Stimulated activated CD8-positive, alpha-beta memory T cell treated with anti-CD3 and anti-CD28 coated beads, Interleukin-4, amount 100 ng/mL, for 1 hour (primary cell): ENCODE results near the gene RFT1.
"Not testable (repeated sequence)": the region's sequence is repeated elsewhere in the genome, so short reads cannot be mapped to it uniquely, and the experiment has no call there.

Source experiments
- DNase-seq, 2 donors: peaks; one replicate each; pipeline ENCODE4 v3.0.0-alpha.2; 2020; ENCODE audit warnings: low read depth in 2 of 2, low spot score in 1 of 2

Gene RFT1

DNA sequence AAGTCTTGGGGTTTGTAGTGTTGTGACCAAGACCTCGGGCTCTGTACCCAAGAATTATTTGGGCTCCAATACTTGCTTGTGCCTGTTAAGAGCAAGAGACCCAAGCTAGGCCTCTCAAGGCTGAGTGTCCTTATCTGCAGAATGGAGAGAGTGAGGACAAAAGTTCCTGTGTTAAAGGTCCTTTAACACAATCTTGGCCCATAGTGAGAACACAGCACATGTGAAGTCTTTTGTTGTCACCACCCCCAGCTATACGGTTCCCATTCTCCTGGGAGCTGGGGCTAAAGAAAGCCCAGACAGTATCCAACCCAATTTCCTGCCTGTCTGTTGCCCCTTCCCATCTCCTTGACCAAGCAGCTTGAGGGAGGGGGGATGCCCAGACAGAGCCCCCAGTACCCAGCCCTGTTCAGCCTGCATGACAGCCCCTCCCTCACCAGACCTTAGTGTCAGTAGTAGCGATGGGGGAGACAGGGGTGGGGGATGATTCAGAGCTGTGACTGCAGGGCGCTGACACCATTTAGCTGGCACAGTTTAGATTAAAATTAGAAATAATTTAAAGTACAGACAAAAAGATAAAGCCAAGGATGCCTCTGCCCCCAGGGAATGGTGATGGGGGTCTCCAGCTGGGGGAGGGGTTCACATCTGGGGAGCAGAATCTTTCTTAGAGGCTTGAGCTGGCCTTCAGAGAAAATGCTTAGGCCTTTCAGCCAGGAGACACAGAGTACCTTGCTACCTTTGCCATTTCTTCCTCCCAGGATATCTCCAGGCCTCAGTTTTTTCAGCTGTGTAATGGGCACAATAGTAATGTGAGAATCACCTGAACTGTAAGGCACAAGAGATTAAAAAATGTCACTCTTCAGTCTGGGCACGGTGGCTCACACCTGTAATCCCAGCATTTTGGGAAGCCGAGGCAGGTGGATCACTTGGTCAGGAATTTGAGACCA is 33.5 kb upstream of the RFT1 start:
- DNase-seq = no peak

DNA sequence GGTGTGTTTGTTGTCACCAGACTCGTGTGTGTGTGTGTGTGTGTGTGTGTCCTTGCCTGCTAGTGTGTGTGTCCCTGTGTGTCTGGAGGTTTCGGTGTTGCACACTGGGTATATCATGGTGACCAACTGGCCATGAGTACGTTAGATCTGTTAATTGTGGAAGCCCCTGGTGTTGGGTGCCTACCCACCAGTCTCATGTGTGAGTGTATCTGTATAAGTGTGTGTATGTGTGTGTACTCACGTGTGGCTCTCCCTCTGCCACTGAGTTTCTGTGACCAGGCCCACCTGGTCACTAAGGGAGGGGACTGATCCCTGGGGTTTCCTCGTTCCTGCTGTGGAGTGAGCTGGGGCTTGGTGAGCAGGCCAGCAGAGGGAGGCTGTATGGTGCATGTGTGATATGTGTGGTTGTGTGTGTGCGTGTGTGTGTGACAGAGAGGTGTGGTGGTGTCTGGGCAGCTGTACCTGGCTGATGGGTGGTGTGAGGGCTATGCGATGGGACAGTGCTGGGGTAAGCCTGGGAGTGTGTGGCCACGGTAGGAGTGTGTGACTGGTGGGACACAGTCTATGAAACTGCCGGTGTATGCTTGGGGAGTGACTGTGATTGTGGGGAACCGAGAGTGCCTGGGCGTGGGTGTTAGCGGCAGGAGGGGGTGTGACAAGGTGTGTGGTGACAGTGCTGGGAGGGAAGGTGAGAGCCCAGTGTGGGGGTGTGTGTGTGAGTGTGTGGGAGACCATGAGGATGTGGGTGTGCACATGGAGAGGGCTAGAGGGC is 32.6 kb upstream of the RFT1 start:
- DNase-seq = peak; percentile 34 to 42

DNA sequence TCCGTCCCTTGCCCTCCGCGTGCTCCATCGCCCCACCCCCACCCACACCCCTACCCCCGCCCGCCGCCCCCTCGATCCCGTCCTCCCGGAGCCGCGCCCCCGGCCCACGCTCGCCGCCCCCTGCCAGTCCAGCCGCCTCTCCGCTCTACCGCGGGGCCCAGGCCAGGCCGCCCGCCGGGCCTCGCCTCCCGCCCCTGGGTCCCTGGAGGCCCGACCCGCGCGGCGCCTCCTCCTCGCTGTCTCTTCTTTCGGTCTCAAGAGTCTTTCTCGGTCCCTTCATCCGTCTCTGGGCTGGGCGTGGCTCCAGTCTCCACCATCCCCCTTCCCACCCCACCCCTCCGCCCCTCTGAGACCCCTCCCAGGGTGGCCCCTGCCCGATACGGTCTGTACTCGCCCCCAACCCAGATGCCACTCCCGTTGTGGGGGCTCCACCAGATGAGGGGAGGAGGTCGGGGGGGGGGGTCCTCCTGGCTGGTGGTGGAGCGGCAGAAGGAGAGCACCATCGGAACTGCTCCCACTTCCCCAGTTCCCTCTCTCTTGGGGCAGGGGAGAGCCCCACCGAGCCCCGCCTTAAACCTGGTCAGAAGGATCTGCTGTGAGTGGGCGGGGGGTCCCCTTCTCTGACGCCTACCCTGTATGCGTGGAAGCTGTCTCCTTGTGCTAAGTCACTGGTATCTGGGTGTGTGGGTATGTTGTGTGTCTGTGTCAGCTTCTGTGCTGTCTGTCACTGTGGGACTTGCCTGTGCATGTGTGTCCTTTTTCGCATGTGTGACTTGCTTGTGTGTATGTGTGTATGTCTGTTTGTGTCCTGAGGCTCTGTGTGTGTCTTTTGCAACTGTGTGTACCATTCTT is 31.8 kb upstream of the RFT1 start:
- DNase-seq = no peak

DNA sequence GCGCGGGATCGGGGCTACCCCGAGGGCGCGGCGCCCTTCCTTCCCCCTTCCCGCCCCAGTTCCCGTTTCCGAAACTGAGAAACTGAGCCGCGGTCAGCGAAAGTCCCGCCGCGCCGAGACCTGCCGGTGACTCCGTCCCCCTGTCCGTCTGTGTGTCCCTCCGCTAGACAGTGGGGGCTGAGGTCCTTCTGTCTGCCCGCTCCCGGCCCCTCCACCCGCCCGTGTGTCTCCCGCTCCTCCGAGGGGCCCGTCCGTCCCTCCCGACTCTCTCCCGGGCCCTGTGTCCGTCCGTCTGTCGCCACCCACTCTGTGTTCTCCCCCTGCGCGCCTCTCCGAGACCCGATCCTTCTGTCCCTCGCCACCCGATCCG is 31.2 kb upstream of the RFT1 start:
- DNase-seq = no peak

DNA sequence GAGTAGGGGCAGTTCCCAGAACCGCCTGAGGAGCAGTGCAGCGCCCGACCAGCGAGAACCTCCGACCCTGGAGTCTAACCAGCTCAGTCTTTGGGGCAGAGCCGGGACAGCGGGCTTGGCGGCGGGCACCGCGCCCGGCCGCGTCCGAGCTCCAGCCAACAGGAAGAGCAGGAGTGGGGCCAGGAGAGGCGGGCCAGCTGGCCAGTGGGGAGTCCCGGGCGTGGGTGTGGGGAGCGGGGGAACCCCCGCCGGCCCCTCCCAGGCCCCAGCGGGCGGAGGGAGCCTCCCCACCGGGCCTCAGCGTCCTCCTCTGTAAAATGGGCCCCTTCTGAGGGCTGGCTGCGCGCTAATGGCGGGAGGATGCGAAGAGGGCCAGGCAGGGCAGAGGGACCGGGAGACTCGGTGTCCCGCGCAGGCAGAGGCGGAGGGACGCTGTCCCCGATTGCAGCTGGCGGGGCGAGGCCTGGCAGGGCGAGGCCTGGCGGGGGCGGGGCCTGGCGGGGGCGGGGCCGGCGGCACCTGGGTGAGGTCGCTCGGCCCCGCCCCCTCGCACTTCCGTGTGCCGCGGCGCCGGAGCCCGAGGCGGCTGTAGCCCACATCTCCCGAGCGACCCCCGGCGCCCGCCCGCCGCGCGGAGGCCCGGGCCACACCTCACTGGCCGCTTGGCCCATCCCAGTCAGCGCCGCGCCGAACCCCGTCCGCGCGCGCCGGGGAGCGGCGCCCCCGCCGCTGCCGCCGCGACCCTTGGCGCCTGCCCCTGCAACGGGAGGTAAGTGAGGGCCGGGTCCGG is 30.6 kb upstream of the RFT1 start, which contains the start of gene PRKCD:
PRKCD (plus strand) TSS at position 550 of the 790 bp plus-strand sequence. CDS start 17,214 bp downstream, outside the sequence.
- DNase-seq = peak; percentile 46 to 68

DNA sequence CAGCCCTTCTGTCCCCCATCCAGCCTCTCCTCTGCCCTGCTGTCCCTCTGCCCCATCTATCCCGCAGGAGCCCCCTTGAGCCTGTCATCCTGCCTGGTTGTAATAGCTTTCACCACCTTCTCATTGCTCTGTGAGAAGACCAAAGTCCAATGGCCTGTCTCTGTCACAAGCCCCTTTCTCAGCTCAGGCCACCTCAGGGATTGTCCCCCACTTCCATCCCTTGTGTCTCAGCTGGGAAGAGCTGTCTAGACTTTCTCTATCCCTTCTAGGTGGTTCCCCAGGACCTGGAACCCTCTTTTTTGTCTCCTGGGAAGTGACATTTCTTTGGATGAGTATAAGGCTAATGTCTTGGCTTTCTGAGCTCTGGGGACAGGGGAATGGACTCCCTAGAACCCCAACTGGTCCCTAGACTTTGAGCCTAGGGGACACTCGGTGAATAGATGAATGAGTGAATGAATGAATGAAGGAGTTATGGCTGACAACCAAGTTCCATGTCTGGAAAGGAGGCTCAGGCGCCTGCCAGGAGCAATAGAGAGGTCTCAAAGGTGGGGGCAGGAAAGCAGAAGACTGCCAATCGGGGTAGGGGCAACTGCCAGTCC is 29.9 kb upstream of the RFT1 start:
- DNase-seq = no peak

DNA sequence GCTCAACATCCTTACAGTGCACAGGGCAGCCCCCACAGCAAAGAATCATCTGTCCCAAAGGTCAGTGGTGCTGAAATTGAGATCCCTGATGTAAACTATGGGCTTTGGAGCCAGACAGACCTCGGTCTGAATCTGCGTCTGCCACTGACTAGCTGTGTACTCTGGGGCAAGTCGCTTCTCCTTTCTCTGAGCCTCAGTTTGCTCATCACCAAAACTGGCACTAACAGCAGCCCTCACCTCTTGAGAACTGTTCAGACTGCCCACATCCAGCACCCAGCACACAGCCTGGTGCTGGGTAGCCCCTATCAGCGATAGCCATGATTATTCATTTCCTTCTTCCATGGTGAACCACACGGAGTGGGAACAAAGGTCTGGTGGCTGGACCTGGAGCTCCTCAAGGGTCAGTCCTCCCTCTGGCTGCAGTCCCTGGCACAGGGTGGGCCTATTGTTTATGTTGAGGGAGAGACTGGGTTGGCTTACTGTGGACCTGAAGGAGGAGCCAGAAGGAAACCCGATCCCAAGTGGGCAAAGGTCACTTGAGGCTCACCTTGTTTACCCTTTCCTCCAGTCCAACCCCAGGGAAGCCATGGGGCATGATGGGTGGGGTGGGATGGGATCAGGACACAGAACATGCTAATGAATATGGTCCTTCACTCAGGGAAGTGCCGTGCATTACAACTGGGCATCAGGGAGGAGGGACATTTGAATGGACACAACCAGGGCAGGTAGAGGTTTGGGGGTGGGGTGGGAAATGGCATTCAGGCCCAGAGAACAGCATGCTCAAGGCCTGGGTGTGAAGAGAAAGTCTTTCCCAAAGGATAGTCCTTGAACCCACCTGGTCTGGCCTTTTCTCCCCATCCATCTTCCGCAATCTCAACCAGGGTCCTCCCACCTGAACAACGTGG is 29.2 kb upstream of the RFT1 start:
- no peak for DNase-seq

DNA sequence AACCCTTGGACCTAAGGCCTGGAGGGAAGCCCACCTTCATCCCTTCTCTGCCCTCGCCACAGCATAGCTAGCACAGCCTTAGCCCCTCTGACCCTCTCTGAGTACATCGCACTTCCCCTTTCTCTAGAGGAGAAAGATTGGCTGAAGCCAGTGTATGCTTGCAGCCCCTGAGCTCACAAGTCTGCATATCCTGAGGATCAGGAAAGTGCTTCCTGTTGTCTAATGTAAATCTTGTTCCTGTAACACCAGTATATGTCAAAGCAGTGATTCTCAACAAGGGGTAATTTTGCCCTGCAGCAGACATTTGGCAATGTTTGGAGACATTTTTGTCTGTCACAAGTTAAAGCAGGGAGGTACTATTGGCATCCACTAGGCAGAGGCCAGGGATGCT is 28.5 kb upstream of the RFT1 start:
- no peak for DNase-seq

DNA sequence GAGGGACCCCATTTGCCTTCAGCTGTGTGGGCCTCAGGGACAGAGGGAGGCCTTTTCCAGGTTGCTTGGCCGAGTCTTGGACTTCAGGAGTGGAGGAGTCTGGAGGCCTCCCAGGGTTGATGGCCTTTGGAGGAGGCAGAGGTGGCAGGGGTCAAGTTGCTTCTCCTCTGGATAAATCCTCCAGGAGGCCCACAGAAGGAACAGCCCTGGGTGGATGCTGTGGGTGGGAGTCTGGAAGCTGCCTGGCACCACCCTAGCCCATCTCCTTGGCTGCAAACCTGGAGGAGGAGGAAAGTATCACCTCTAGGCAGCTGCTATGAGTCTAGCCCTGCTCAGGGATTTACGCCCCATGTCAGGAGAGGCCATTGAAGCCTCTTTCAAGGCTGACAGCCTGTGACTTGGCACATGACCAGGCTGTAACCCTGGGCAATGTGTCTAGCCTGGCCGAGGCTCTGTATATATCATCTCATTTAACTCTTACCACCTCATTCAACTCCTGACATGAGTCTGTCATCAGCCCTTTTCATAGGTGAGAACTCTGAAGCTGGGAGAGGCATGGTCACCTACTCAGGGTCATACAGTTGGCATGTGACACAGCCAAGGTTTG is 27.8 kb upstream of the RFT1 start:
- no peak for DNase-seq

DNA sequence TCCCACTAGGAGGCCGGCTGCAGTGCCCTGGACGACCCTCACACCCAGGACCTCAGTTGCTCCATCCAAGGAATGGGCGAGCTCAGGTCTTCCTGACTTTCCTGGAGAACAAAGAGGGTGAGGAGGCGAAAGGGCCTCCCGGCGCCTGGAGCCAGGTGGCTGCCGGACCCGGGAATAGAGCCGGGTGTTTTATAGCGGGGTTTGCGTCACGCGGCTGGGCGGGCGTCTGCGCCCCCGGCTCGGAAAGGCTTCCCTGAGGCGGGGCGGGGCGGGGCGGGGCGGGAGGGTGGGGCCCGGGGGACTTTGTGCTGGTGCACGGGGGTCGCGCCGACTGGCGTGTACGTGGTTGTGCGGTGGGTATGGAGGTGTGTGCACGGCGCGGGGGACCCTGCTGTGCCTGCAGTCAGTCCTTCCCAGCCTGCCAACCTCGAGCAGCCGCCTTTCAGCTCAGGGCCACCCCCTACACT is 26.2 kb upstream of the RFT1 start:
- DNase-seq = no peak

DNA sequence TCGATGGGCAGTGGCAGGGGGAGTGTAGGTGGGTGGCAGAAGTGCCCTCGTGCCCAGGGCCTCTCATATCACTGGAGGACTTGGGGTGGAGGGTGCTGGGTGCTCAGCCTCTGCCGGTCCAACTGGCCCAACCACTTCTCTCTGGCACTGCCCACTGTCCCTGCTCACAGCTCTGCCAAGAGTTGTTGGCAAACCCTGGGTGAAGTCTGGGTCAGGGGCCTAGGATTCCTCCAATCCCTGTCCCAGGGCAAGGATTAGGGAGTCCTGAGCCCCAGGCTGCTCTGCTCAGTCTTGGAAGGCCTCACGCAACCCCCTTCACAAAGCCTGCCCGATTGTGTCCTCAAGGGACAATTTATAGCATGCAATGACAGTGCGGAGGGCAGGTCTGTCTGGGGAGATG is 25.5 kb upstream of the RFT1 start:
- DNase-seq = no peak

DNA sequence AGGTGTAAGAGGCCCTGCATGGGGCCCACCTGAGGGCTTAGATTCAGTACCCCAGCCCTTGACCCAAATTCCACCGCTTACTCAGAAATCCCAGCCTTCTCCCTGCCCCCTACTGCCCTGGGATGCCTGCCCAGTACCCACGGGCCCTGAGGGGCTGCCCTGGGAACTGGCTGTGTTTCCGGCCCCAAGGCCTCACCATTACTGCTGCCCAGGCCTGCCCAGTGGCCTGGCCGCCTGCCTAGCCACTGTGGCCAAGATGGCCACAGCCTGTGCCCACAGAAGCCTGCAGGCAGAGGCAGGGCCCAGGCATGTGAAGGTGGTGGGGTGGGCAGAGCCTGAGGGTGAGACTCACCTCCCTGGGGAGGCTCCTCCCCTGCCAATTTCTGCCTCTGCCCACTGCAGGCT is 24.6 kb upstream of the RFT1 start:
- no peak for DNase-seq

DNA sequence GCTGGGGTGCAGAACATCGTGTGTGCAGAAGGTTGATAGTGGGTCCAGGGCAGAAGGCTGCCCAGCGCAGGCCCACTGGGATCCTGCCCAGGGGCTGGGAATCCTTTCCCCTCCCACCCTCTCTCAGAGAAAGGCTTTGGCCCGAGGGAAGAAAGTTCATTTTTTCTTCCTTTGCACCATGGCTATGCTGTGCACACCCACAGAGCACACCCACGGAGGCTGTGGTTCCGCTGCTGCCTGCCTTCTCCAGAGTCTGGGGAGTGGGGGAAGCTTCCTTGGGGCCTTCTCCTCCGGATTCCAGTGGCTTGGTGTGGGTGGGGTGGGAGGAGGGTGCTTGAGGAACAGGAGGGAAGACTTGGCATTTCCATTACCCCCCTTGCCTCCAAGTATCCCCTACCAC is 23.7 kb upstream of the RFT1 start:
- DNase-seq = no peak

DNA sequence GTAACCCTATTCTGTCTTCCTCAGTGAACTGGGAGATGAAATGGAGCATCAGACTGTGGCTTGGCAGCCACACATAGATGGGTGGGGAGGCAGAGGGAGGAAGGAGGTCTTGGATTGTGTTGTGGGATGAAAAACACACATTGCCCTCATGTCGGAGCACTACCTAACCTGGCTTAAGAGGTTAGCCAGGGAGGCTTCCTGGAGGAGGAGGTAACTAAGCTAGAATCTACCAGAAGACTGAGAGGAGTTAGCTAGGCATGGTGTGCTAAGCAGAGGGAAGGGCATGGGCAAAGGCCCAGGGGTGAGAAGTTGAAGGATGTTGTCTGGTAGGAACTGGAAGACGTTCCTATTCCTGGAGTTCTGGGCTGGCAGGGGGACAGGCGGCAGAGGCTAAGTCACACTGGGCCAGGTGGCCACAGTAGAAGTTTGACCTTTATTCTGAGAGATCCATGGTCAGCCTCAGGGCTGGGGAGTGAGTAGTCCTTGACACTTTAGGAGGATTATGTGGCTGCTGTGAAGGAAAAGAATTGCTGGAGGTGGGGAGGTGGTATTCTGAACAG is 23.1 kb upstream of the RFT1 start:
- no peak for DNase-seq

DNA sequence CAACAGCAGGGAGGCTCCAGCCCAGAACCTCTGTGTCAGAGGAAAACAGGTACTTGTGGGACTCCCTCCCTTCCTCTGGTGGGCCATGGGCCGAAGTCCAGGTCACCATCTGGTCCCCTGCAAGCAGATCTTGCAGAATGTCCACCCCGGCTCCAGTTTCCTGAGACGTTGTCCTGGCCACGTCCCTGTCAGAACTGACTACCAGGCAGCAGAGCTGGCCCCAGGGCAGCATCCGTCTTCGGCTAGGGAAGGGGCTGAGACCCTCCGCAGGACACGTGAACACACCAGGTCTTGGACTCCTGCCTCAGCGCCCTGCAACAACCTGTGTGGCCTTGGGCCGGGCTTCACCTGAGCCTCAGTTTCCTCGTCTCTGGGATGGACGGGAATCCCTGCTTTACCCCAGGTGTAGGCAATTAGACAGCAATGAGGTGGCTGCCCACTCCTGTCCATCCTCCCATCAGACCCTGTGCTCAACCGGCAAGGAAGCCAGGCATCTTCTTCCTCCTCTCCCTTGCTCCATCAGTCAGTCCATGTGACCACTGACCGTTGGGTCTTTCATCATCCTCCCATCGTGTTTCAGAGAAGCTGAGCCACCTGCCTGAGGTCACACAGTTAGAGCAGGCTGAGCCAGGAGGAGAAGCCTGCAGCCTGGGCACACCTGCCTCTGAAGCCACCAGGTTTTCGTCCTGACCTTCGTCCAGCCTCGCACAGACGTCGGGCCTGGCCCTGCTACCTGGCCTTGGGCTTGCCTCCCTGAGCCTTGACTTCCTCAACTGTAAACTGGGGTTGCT is 21.8 kb upstream of the RFT1 start:
- no peak for DNase-seq

DNA sequence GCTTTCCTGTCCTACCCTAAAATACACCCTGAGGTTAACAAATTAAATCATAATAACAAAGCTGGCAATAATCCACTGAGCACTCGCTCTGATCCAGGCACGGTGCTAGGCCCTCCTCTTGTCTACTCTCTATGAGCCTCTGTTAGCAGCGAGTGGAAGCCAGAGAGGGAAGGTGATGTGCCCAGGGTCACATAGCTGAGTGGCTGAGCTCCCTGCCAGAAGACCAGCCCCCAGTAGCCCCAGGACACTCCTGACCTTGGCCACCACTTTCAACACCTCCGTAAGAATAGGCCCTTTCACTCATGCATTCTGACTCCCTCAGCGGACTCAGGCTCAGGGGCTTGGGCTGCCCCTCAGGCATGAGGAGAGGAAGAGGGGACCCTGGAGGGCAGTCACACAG is 21.2 kb upstream of the RFT1 start:
- no peak for DNase-seq

DNA sequence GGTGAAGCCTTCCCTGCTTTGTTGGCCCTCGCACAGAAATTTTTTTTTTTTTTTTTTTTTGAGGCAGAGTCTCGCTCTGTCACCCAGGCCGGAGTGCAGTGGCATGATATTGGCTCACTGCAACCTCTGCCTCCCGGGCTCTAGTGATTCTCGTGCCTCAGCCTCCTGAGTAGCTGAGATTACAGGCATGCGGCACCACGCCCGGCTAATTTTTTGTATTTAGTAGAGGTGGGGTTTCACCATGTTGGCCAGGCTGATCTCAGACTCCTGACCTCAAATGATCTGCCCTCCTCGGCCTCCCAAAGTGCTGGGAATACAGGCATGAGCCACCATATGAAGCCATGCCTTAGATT is 20.8 kb upstream of the RFT1 start:
- not testable (repeated sequence) for DNase-seq
